ENCODE data around the gene KLF18. TPM values are rescaled to one million over a fixed set of nuclear protein-coding genes. Genes with fewer than 3 reads are reported as not detected.

Gene KLF18
- polyA plus RNA-seq, 1 donor (not counting 4 experiments of a cell fraction or from before 2014, with no cell fraction given), result not detected

GRCh38 chr1:44152692-44153091 lies 11.3 kb upstream of the KLF18 start:
- Histone ChIP-seq H3K36me3 (ENCODE audit: control insufficient read depth in 2 of 2, extremely low read depth in 1 of 2, insufficient read depth in 2 of 2, low read length in 2 of 2) (no peaks in the 10 kb centered on the region), H3K9me3 (ENCODE audit: control insufficient read depth, low read depth, low read length) (no peaks in the 10 kb centered on the region), H3K79me2 (ENCODE audit: control insufficient read depth, insufficient read depth, low read length) (no peaks in the 10 kb centered on the region), H3K9ac (ENCODE audit: control insufficient read depth, extremely low read depth, insufficient read depth, low read length) (no peak overlapping the region), H3K4me1 (ENCODE audit: control insufficient read depth, extremely low read depth, insufficient read depth, low read length) (peaks cover 5% of the 10 kb centered on the region), H3K4me2 (ENCODE audit: control insufficient read depth, extremely low read depth, insufficient read depth, low read depth, low read length) (no peak overlapping the region), H3K4me3 (ENCODE audit: control insufficient read depth in 2 of 3, extremely low read depth in 1 of 3, insufficient read depth in 2 of 3, low read depth in 1 of 3, low read length in 3 of 3) (no peak overlapping the region), H2AFZ (ENCODE audit: control insufficient read depth, low read length) (no peak overlapping the region), H3K27me3 (ENCODE audit: control insufficient read depth, extremely low read depth, insufficient read depth, low read length) (peaks cover 5% of the 10 kb centered on the region), H4K20me1 (ENCODE audit: control insufficient read depth, extremely low read depth, insufficient read depth, low read length) (no peaks in the 10 kb centered on the region), H3K27ac (ENCODE audit: control insufficient read depth, insufficient read depth, low read length) (no peak overlapping the region), H3K9me1 (ENCODE audit: control insufficient read depth, extremely low read depth, insufficient read depth, low read length) (no peaks in the 10 kb centered on the region)
- TF ChIP-seq CTCF (optimal IDR thresholded peaks at IDR 0.05 in 1 of 3, IDR thresholded peaks at IDR 0.05 in 1 of 3, conservative IDR thresholded peaks at IDR 0.05 in 1 of 3; ENCODE audit: extremely low read depth in 1 of 3, insufficient read depth in 2 of 3, low read length in 3 of 3) (no peak), EZH2 (IDR thresholded peaks at IDR 0.05; ENCODE audit: low read length) (no peak)
- FAIRE-seq (no peak), DNase-seq (ENCODE audit: low read depth, low spot score) (no peak)
- dilution Hi-C loops (cut with MboI; ENCODE audit: extremely low pct_ligation_motif_present, low sequenced_read_pairs), result no loop called here

- no peaks in the 10 kb centered on the region for H4K20me1 ChIP-seq (ENCODE audit: control insufficient read depth, extremely low read depth, insufficient read depth, low read length)
- no peaks in the 10 kb centered on the region for H3K36me3 ChIP-seq (ENCODE audit: control insufficient read depth in 2 of 2, extremely low read depth in 1 of 2, insufficient read depth in 2 of 2, low read length in 2 of 2)
- no peaks in the 10 kb centered on the region for H3K79me2 ChIP-seq (ENCODE audit: control insufficient read depth, insufficient read depth, low read length)
- TF ChIP-seq CTCF (optimal IDR thresholded peaks at IDR 0.05 in 1 of 3, IDR thresholded peaks at IDR 0.05 in 1 of 3, conservative IDR thresholded peaks at IDR 0.05 in 1 of 3; ENCODE audit: extremely low read depth in 1 of 3, insufficient read depth in 2 of 3, low read length in 3 of 3), result no peak
- TF ChIP-seq EZH2 (IDR thresholded peaks at IDR 0.05; ENCODE audit: low read length), result no peak
- no peak overlapping the region for H3K27ac ChIP-seq (ENCODE audit: control insufficient read depth, insufficient read depth, low read length)
- dilution Hi-C loops (cut with MboI; ENCODE audit: extremely low pct_ligation_motif_present, low sequenced_read_pairs), result no loop called here
- no peak overlapping the region for H3K4me2 ChIP-seq (ENCODE audit: control insufficient read depth, extremely low read depth, insufficient read depth, low read depth, low read length)
- H3K27me3 ChIP-seq (ENCODE audit: control insufficient read depth, extremely low read depth, insufficient read depth, low read length), result peaks cover 5% of the 10 kb centered on the region
- H3K9me3 ChIP-seq (ENCODE audit: control insufficient read depth, low read depth, low read length), result no peaks in the 10 kb centered on the region
- FAIRE-seq (no peak), DNase-seq (ENCODE audit: low read depth, low spot score) (no peak)
- no peak overlapping the region for H2AFZ ChIP-seq (ENCODE audit: control insufficient read depth, low read length)
- H3K9ac ChIP-seq (ENCODE audit: control insufficient read depth, extremely low read depth, insufficient read depth, low read length), result no peak overlapping the region
- peaks cover 5% of the 10 kb centered on the region for H3K4me1 ChIP-seq (ENCODE audit: control insufficient read depth, extremely low read depth, insufficient read depth, low read length)
- H3K9me1 ChIP-seq (ENCODE audit: control insufficient read depth, extremely low read depth, insufficient read depth, low read length), result no peaks in the 10 kb centered on the region
- H3K4me3 ChIP-seq (ENCODE audit: control insufficient read depth in 2 of 3, extremely low read depth in 1 of 3, insufficient read depth in 2 of 3, low read depth in 1 of 3, low read length in 3 of 3), result no peak overlapping the region
Measured at GRCh38 chr1:44151808-44152207, 10.4 kb upstream of the KLF18 start.

Measured in keratinocyte (primary cell).